Loucy (cell line): Measurements from ENCODE around the gene KCNQ2.

ENCODE experiments used
- H2AFZ ChIP-seq: fragments of 200-600 bp; sonication (generic); 2 replicates; pipeline ENCODE4 v1.6.0; 2016; ENCODE audit warnings: antibody characterized with exemption, mild to moderate bottlenecking, low read length, moderate library complexity
- H3F3A ChIP-seq: fragments of 200-600 bp; 2 replicates; pipeline ENCODE4 v1.6.0; 2016; ENCODE audit warnings: antibody characterized with exemption, low read depth, mild to moderate bottlenecking
- H3K27me3 ChIP-seq: fragments of 200-600 bp; sonication (generic); 2 replicates; pipeline ENCODE4 v1.6.1; 2014; ENCODE audit warnings: low read length, mild to moderate bottlenecking; ENCODE audit not compliant: insufficient read depth, poor library complexity, severe bottlenecking
- H3K36me3 ChIP-seq: fragments of 200-600 bp; sonication (generic); 2 replicates; pipeline ENCODE4 v1.6.1; 2016; ENCODE audit warnings: low read length; ENCODE audit not compliant: insufficient read depth
- H3K4me1 ChIP-seq: fragments of 200-600 bp; sonication (generic); 2 replicates; pipeline ENCODE4 v1.5.1; 2014; ENCODE audit warnings: low read length, mild to moderate bottlenecking; ENCODE audit not compliant: insufficient read depth, poor library complexity, severe bottlenecking
- H3K4me2 ChIP-seq: fragments of 200-600 bp; sonication (generic); 2 replicates; pipeline ENCODE4 v1.6.0; 2014; ENCODE audit warnings: antibody characterized with exemption, low read length, low read depth, mild to moderate bottlenecking; ENCODE audit not compliant: poor library complexity, severe bottlenecking
- H3K4me3 ChIP-seq: fragments of 200-600 bp; sonication (generic); 2 replicates; pipeline ENCODE4 v1.5.1; 2014; ENCODE audit warnings: low read length, mild to moderate bottlenecking, mixed read lengths; ENCODE audit not compliant: poor library complexity, severe bottlenecking
- H3K79me2 ChIP-seq: fragments of 200-600 bp; sonication (generic); 2 replicates; pipeline ENCODE4 v1.6.1; 2014; ENCODE audit warnings: low read length; ENCODE audit not compliant: insufficient read depth
- H3K9ac ChIP-seq: fragments of 200-600 bp; sonication (generic); 2 replicates; pipeline ENCODE4 v1.6.0; 2014; ENCODE audit warnings: mild to moderate bottlenecking, low read depth, low read length, moderate library complexity; ENCODE audit not compliant: poor library complexity, severe bottlenecking
- H3K9me2 ChIP-seq: fragments of 200-600 bp; sonication (generic); replicated peaks from 2 replicates; pipeline ENCODE4 v1.6.1; 2016; ENCODE audit warnings: low read depth, low read length, mixed read lengths
- H3K9me3 ChIP-seq: fragments of 200-600 bp; sonication (generic); 2 replicates; pipeline ENCODE4 v1.6.1; 2014; ENCODE audit warnings: mild to moderate bottlenecking, antibody characterized with exemption, low read length, low read depth; ENCODE audit not compliant: insufficient read depth
- H4K20me1 ChIP-seq: fragments of 200-600 bp; sonication (generic); 2 replicates; pipeline ENCODE4 v1.6.0; 2014; ENCODE audit warnings: antibody characterized with exemption, low read length, mild to moderate bottlenecking; ENCODE audit not compliant: insufficient read depth, poor library complexity, severe bottlenecking
- EZH2phosphoT487 ChIP-seq: fragments of 200-600 bp; IDR thresholded peaks from 2 replicates; pipeline ENCODE4 v1.6.1; 2018; ENCODE audit warnings: antibody characterized with exemption, mild to moderate bottlenecking, moderate library complexity, borderline replicate concordance
- TF ChIP-seq, protein P1 (sequence below): fragments of 200-600 bp; sonication (generic); conservative IDR thresholded peaks from 2 replicates; pipeline ENCODE4 v1.5.1; 2014; ENCODE audit warnings: mild to moderate bottlenecking, antibody characterized with exemption, low read length

KCNQ2 gene

DNA sequence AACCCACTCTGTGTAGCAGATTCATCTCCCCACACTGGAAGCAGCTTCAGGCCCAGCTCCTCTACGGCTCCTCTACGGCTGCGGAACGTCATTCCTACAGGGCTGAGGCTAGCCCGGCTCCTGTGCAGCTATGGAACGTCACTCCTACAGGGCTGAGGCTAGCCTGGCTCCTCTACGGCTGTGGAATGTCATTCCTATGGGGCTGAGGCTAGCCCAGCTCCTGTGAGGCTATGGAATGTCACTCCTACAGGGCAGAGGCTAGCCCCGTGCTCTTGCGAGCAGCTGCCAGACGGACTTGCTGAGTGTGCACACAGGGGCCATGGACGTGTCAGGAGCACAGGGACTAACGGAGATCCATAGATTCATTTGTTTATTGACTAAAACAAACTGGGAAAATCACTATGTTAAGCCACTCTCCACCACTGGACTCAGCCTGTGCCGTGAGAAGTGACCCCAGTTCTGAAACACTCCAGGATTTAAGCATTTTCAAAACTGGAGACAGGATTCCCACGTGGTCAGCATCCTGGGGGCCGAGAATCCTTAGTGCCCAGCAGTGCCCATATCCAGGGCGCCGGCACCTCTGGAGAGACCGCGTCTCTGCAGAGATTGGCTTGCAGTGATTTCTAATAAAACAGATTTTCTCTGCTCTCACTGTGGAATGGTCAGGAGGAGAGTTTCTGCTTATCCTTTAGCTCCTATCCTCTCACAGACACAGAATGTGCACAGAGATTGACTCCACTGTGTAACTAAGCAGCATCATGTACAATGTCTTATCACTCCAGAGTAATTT, 5.0 kb downstream of the KCNQ2 start:
- no peaks in the 10 kb centered on the region for H3K79me2 ChIP-seq

GRCh38 chr20:63466861-63467260, 5.6 kb downstream of the KCNQ2 start:
- Histone ChIP-seq H4K20me1 (no peaks in the 10 kb centered on the region), H3K9me2 (no peaks in the 10 kb centered on the region), H2AFZ (no peak overlapping the region), H3F3A (no peaks in the 10 kb centered on the region), H3K27me3 (no peaks in the 10 kb centered on the region), H3K79me2 (no peaks in the 10 kb centered on the region), H3K9me3 (no peaks in the 10 kb centered on the region), H3K9ac (no peak overlapping the region), H3K4me2 (no peak overlapping the region), H3K4me1 (no peaks in the 10 kb centered on the region), H3K36me3 (no peaks in the 10 kb centered on the region), H3K4me3 (no peak overlapping the region)
- TF ChIP-seq EZH2phosphoT487 = no peak
- TF ChIP-seq, protein P1, sequence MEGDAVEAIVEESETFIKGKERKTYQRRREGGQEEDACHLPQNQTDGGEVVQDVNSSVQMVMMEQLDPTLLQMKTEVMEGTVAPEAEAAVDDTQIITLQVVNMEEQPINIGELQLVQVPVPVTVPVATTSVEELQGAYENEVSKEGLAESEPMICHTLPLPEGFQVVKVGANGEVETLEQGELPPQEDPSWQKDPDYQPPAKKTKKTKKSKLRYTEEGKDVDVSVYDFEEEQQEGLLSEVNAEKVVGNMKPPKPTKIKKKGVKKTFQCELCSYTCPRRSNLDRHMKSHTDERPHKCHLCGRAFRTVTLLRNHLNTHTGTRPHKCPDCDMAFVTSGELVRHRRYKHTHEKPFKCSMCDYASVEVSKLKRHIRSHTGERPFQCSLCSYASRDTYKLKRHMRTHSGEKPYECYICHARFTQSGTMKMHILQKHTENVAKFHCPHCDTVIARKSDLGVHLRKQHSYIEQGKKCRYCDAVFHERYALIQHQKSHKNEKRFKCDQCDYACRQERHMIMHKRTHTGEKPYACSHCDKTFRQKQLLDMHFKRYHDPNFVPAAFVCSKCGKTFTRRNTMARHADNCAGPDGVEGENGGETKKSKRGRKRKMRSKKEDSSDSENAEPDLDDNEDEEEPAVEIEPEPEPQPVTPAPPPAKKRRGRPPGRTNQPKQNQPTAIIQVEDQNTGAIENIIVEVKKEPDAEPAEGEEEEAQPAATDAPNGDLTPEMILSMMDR = no peak

More for the DNA sequence above, 5.0 kb downstream of the KCNQ2 start:
- no peaks in the 10 kb centered on the region for H4K20me1 ChIP-seq
- no peaks in the 10 kb centered on the region for H3K9me3 ChIP-seq
- H3K9ac ChIP-seq = no peak overlapping the region
- H3K9me2 ChIP-seq = no peaks in the 10 kb centered on the region
- H3K4me3 ChIP-seq = no peak overlapping the region
- no peaks in the 10 kb centered on the region for H3K4me1 ChIP-seq
- no peaks in the 10 kb centered on the region for H3F3A ChIP-seq
- TF ChIP-seq, protein P1 = no peak
- no peak for TF ChIP-seq EZH2phosphoT487
- no peak overlapping the region for H3K4me2 ChIP-seq
- H2AFZ ChIP-seq = no peak overlapping the region
- no peaks in the 10 kb centered on the region for H3K27me3 ChIP-seq
- H3K36me3 ChIP-seq = no peaks in the 10 kb centered on the region

DNA sequence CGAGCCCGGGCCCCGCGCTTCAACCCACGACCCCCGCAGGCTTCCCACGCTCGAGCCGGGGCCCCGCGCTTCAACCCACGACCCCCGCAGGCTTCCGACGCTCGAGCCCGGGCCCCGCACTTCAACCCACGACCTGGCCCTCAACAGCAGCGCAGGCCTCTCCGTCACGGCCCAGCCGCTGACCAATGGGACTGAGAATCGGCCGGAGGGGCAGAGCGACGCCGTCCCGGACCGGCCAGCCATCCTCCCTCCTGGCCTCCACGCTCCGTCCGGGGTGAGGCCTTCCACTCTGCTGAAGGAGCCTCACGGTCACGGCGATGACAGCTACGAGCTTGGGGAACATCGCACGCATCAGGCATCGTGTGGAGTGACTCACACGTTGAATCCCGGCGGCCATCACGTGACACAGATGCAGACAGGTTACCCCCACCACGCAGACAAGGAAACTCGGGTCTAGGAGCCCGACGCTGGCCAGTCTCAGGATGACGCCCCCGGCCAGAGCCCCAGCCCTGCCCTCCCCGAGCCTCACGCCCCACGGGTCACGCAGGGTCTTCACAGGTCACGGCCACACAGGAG, 6.1 kb downstream of the KCNQ2 start:
- H3K9me3 ChIP-seq = no peaks in the 10 kb centered on the region
- no peaks in the 10 kb centered on the region for H3K27me3 ChIP-seq
- no peaks in the 10 kb centered on the region for H4K20me1 ChIP-seq
- H2AFZ ChIP-seq = no peak overlapping the region
- H3K4me3 ChIP-seq = no peak overlapping the region
- no peaks in the 10 kb centered on the region for H3F3A ChIP-seq
- H3K9ac ChIP-seq = no peak overlapping the region
- TF ChIP-seq EZH2phosphoT487 = no peak
- no peaks in the 10 kb centered on the region for H3K4me1 ChIP-seq
- no peaks in the 10 kb centered on the region for H3K36me3 ChIP-seq
- H3K9me2 ChIP-seq = no peaks in the 10 kb centered on the region
- no peaks in the 10 kb centered on the region for H3K79me2 ChIP-seq
- H3K4me2 ChIP-seq = no peak overlapping the region
